ENCODE measurements around the gene TWIST2.

DNA sequence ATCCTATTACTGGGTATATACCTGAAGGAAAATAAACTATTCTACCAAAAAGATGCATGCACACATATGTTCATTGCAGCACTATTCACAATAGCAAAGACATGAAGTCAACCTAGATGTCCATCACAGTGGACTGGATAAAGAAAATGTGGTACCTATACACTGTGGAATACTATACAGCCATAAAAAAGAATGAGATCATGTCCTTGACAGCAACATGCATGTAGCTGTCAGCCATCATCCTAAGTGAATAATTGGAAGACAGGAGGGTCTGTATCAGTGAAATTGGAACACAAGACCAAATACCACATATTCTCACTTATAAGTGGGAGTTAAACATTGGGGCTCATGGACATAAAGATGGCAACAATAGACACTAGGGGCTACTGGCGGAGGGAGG, 27.7 kb upstream of the TWIST2 start:
- TF ChIP-seq, protein P1, sequence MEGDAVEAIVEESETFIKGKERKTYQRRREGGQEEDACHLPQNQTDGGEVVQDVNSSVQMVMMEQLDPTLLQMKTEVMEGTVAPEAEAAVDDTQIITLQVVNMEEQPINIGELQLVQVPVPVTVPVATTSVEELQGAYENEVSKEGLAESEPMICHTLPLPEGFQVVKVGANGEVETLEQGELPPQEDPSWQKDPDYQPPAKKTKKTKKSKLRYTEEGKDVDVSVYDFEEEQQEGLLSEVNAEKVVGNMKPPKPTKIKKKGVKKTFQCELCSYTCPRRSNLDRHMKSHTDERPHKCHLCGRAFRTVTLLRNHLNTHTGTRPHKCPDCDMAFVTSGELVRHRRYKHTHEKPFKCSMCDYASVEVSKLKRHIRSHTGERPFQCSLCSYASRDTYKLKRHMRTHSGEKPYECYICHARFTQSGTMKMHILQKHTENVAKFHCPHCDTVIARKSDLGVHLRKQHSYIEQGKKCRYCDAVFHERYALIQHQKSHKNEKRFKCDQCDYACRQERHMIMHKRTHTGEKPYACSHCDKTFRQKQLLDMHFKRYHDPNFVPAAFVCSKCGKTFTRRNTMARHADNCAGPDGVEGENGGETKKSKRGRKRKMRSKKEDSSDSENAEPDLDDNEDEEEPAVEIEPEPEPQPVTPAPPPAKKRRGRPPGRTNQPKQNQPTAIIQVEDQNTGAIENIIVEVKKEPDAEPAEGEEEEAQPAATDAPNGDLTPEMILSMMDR (IDR thresholded peaks at IDR 0.05; ENCODE audit: poor library complexity, severe bottlenecking) = no peak
- TF ChIP-seq, protein P2, sequence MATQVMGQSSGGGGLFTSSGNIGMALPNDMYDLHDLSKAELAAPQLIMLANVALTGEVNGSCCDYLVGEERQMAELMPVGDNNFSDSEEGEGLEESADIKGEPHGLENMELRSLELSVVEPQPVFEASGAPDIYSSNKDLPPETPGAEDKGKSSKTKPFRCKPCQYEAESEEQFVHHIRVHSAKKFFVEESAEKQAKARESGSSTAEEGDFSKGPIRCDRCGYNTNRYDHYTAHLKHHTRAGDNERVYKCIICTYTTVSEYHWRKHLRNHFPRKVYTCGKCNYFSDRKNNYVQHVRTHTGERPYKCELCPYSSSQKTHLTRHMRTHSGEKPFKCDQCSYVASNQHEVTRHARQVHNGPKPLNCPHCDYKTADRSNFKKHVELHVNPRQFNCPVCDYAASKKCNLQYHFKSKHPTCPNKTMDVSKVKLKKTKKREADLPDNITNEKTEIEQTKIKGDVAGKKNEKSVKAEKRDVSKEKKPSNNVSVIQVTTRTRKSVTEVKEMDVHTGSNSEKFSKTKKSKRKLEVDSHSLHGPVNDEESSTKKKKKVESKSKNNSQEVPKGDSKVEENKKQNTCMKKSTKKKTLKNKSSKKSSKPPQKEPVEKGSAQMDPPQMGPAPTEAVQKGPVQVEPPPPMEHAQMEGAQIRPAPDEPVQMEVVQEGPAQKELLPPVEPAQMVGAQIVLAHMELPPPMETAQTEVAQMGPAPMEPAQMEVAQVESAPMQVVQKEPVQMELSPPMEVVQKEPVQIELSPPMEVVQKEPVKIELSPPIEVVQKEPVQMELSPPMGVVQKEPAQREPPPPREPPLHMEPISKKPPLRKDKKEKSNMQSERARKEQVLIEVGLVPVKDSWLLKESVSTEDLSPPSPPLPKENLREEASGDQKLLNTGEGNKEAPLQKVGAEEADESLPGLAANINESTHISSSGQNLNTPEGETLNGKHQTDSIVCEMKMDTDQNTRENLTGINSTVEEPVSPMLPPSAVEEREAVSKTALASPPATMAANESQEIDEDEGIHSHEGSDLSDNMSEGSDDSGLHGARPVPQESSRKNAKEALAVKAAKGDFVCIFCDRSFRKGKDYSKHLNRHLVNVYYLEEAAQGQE (IDR thresholded peaks at IDR 0.05; ENCODE audit: borderline replicate concordance) = no peak
- TF ChIP-seq RAD21 (conservative IDR thresholded peaks at IDR 0.05) (no peak), EP300 (conservative IDR thresholded peaks at IDR 0.05; ENCODE audit: poor library complexity, severe bottlenecking) (no peak), EZH2 (IDR thresholded peaks at IDR 0.05; ENCODE audit: borderline replicate concordance, insufficient read depth, low read length, poor library complexity, severe bottlenecking) (no peak), POLR2AphosphoS5 (IDR thresholded peaks at IDR 0.05) (no peak), MXI1 (conservative IDR thresholded peaks at IDR 0.05; ENCODE audit: poor library complexity, severe bottlenecking) (no peak), SMC3 (conservative IDR thresholded peaks at IDR 0.05; ENCODE audit: poor library complexity) (no peak)

Measured in neural cell (in vitro differentiated cells).